ENCODE data around the gene EMC6.

Gene EMC6

GRCh38 chr17:3668279-3669084, at the start of gene EMC6, which contains the start of gene TAX1BP3:
TSS of gene EMC6 (plus strand) at chr17:3668812. CDS start at chr17:3669147, 335 bp downstream.
TSS of gene TAX1BP3 (minus strand) at chr17:3668578. CDS start at chr17:3668526, 52 bp downstream.
- H3K36me3 ChIP-seq (ENCODE audit: control insufficient read depth, insufficient read depth, low read length) = peaks cover 16% of the 10 kb centered on the region
- H3K4me3 ChIP-seq (ENCODE audit: low read depth, low read length) = peak within 1 kb of the TSS; percentile 97
- H3K27me3 ChIP-seq (ENCODE audit: control insufficient read depth, insufficient read depth, low read length) = no peaks in the 10 kb centered on the region
- no peaks in the 10 kb centered on the region for H3K9me3 ChIP-seq (ENCODE audit: control insufficient read depth, insufficient read depth, low read depth, low read length)
- peaks cover 6% of the 10 kb centered on the region for H3K4me1 ChIP-seq (ENCODE audit: control insufficient read depth, insufficient read depth, low read length)
- H3K9ac ChIP-seq (ENCODE audit: low read length) = peak within 1 kb of the TSS; percentile 99
- peak within 1 kb of the TSS; percentile 97 for H3K27ac ChIP-seq (ENCODE audit: low read depth, low read length)

GRCh38 chr17:3621146-3621720, 47.4 kb upstream of the EMC6 start:
- H3K9ac ChIP-seq (ENCODE audit: low read length) = no peak overlapping the region
- H3K4me3 ChIP-seq (ENCODE audit: low read depth, low read length) = no peak overlapping the region
- no peaks in the 10 kb centered on the region for H3K4me1 ChIP-seq (ENCODE audit: control insufficient read depth, insufficient read depth, low read length)
- peaks cover 75% of the 10 kb centered on the region for H3K36me3 ChIP-seq (ENCODE audit: control insufficient read depth, insufficient read depth, low read length)
- no peaks in the 10 kb centered on the region for H3K27me3 ChIP-seq (ENCODE audit: control insufficient read depth, insufficient read depth, low read length)
- H3K9me3 ChIP-seq (ENCODE audit: control insufficient read depth, insufficient read depth, low read depth, low read length) = no peaks in the 10 kb centered on the region
- H3K27ac ChIP-seq (ENCODE audit: low read depth, low read length) = no peak overlapping the region

- no peak overlapping the region for H3K9ac ChIP-seq (ENCODE audit: low read length)
- H3K27ac ChIP-seq (ENCODE audit: low read depth, low read length) = no peak overlapping the region
- no peaks in the 10 kb centered on the region for H3K4me1 ChIP-seq (ENCODE audit: control insufficient read depth, insufficient read depth, low read length)
- no peaks in the 10 kb centered on the region for H3K9me3 ChIP-seq (ENCODE audit: control insufficient read depth, insufficient read depth, low read depth, low read length)
- no peaks in the 10 kb centered on the region for H3K27me3 ChIP-seq (ENCODE audit: control insufficient read depth, insufficient read depth, low read length)
- peaks cover 74% of the 10 kb centered on the region for H3K36me3 ChIP-seq (ENCODE audit: control insufficient read depth, insufficient read depth, low read length)
- H3K4me3 ChIP-seq (ENCODE audit: low read depth, low read length) = no peak overlapping the region
Measured at GRCh38 chr17:3622977-3623594, 45.5 kb upstream of the EMC6 start.

- Histone ChIP-seq H3K27ac (ENCODE audit: low read depth, low read length) (no peak overlapping the region), H3K4me1 (ENCODE audit: control insufficient read depth, insufficient read depth, low read length) (no peaks in the 10 kb centered on the region), H3K36me3 (ENCODE audit: control insufficient read depth, insufficient read depth, low read length) (peaks cover 75% of the 10 kb centered on the region), H3K4me3 (ENCODE audit: low read depth, low read length) (no peak overlapping the region), H3K9ac (ENCODE audit: low read length) (no peak overlapping the region), H3K27me3 (ENCODE audit: control insufficient read depth, insufficient read depth, low read length) (no peaks in the 10 kb centered on the region), H3K9me3 (ENCODE audit: control insufficient read depth, insufficient read depth, low read depth, low read length) (no peaks in the 10 kb centered on the region)
Measured at GRCh38 chr17:3626831-3627768, 41.5 kb upstream of the EMC6 start.

GRCh38 chr17:3627769-3628167, 40.8 kb upstream of the EMC6 start:
- Histone ChIP-seq H3K9ac (ENCODE audit: low read length) (no peak overlapping the region), H3K4me3 (ENCODE audit: low read depth, low read length) (no peak overlapping the region), H3K27ac (ENCODE audit: low read depth, low read length) (no peak overlapping the region), H3K27me3 (ENCODE audit: control insufficient read depth, insufficient read depth, low read length) (no peaks in the 10 kb centered on the region), H3K4me1 (ENCODE audit: control insufficient read depth, insufficient read depth, low read length) (no peaks in the 10 kb centered on the region), H3K9me3 (ENCODE audit: control insufficient read depth, insufficient read depth, low read depth, low read length) (no peaks in the 10 kb centered on the region), H3K36me3 (ENCODE audit: control insufficient read depth, insufficient read depth, low read length) (peaks cover 75% of the 10 kb centered on the region)

GRCh38 chr17:3630781-3631180, 37.8 kb upstream of the EMC6 start:
- H3K27me3 ChIP-seq (ENCODE audit: control insufficient read depth, insufficient read depth, low read length) = no peaks in the 10 kb centered on the region
- H3K9me3 ChIP-seq (ENCODE audit: control insufficient read depth, insufficient read depth, low read depth, low read length) = no peaks in the 10 kb centered on the region
- H3K36me3 ChIP-seq (ENCODE audit: control insufficient read depth, insufficient read depth, low read length) = peaks cover 55% of the 10 kb centered on the region
- no peaks in the 10 kb centered on the region for H3K4me1 ChIP-seq (ENCODE audit: control insufficient read depth, insufficient read depth, low read length)
- H3K9ac ChIP-seq (ENCODE audit: low read length) = no peak overlapping the region
- no peak overlapping the region for H3K27ac ChIP-seq (ENCODE audit: low read depth, low read length)
- H3K4me3 ChIP-seq (ENCODE audit: low read depth, low read length) = no peak overlapping the region

GRCh38 chr17:3632287-3632686, 36.3 kb upstream of the EMC6 start:
- no peaks in the 10 kb centered on the region for H3K4me1 ChIP-seq (ENCODE audit: control insufficient read depth, insufficient read depth, low read length)
- no peak overlapping the region for H3K27ac ChIP-seq (ENCODE audit: low read depth, low read length)
- H3K36me3 ChIP-seq (ENCODE audit: control insufficient read depth, insufficient read depth, low read length) = peaks cover 45% of the 10 kb centered on the region
- no peaks in the 10 kb centered on the region for H3K27me3 ChIP-seq (ENCODE audit: control insufficient read depth, insufficient read depth, low read length)
- H3K4me3 ChIP-seq (ENCODE audit: low read depth, low read length) = no peak overlapping the region
- H3K9ac ChIP-seq (ENCODE audit: low read length) = no peak overlapping the region
- no peaks in the 10 kb centered on the region for H3K9me3 ChIP-seq (ENCODE audit: control insufficient read depth, insufficient read depth, low read depth, low read length)

DNA sequence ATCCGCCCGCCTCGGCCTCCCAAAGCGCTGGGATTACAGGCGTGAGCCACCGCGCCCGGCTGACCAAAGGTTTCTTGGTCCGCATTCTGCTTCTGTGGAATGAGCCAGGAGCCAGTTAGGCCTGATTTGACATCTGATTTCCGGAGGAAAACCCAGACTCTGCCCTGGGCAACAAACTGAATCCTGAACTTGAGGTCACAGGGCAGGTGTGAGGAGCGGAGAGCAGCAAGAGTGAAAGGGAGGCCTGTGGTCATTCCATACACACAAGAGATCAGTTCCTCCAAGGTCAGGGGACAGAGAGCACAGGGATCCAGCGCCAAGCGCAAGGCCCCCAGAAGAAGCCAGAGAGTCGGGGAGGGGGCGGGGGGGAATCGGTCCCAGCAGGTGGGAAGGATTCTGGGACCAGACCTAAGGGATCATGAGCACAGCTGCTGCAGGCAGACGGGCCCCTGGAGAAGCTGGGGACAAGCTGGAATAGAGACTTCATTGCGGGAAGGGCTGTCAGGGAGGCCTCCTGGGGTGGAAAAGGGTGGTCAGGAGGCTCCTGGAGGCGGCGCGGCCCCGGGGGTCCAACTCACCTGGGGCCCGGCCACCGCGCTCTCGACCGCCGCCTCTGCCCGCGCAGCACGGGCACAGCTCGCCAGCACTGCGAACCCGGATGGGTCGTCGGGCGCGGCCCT, 33.0 kb upstream of the EMC6 start:
- peak overlapping the region; percentile 81 for H3K9ac ChIP-seq (ENCODE audit: low read length)
- H3K4me3 ChIP-seq (ENCODE audit: low read depth, low read length) = peak overlapping the region; percentile 94
- peaks cover 24% of the 10 kb centered on the region for H3K36me3 ChIP-seq (ENCODE audit: control insufficient read depth, insufficient read depth, low read length)
- peak overlapping the region; percentile 95; the same call in 1 of the 2 replicates for H3K27ac ChIP-seq (ENCODE audit: low read depth, low read length)
- H3K27me3 ChIP-seq (ENCODE audit: control insufficient read depth, insufficient read depth, low read length) = no peaks in the 10 kb centered on the region
- no peaks in the 10 kb centered on the region for H3K9me3 ChIP-seq (ENCODE audit: control insufficient read depth, insufficient read depth, low read depth, low read length)
- H3K4me1 ChIP-seq (ENCODE audit: control insufficient read depth, insufficient read depth, low read length) = peaks cover 7% of the 10 kb centered on the region

DNA sequence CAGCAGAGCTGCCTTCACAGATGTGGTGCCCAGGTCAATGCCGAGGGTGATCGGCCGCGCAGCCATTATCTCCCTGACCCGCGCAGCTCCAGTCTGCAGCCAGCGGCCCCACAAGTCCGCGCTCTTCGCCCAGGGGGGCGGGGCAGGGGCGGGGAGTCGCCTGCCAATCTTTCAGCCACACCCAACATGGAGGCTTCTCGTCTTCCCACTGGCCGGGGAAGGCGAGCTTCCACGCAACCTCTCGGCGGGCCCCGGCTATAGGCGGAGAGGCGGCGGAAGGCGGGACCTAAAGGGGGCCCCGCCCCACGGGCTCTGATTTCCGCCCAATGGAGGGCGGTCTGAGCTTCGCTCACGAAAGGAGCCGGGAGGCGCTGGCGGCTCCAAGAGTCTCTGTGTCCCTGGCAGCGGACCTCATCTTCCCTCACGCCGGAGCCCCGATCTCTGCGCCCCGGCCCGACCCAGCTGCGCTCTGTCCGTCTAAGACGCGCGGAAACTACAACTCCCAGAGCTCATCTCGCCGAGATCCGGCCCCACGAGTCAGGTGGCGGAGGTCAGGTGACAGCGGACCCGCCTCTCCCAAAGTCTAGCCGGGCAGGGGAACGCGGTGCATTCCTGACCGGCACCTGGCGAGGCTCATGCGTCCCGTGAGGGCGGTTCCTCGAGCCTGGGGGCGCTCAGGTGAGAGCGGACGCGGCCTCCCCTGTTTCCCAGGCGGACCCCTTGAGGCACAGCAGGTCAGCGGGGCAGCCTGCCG, 32.3 kb upstream of the EMC6 start, which contains the start of the genes CTNS and SHPK:
CTNS (plus strand) TSS at position 607 of the 754 bp plus-strand sequence. CDS start 3,447 bp downstream, outside the sequence.
SHPK (minus strand) TSS at position 97 of the 754 bp plus-strand sequence; CDS start at position 66, 31 bp downstream.
- Histone ChIP-seq H3K27ac (ENCODE audit: low read depth, low read length) (peak within 1 kb of the TSS; percentile 95), H3K9ac (ENCODE audit: low read length) (peak within 1 kb of the TSS; percentile 88), H3K9me3 (ENCODE audit: control insufficient read depth, insufficient read depth, low read depth, low read length) (no peaks in the 10 kb centered on the region), H3K36me3 (ENCODE audit: control insufficient read depth, insufficient read depth, low read length) (peaks cover 18% of the 10 kb centered on the region), H3K4me3 (ENCODE audit: low read depth, low read length) (peak within 1 kb of the TSS; percentile 94), H3K27me3 (ENCODE audit: control insufficient read depth, insufficient read depth, low read length) (no peaks in the 10 kb centered on the region), H3K4me1 (ENCODE audit: control insufficient read depth, insufficient read depth, low read length) (peaks cover 12% of the 10 kb centered on the region)

All from HUES6 (cell line).